H9 (cell line): ENCODE measurements around the gene CDC25A. TPM values are rescaled to one million over a fixed set of nuclear protein-coding genes. Genes with fewer than 3 reads are reported as not detected.

ENCODE experiments used
- DNase-seq: peaks from one replicate; pipeline ENCODE4 v3.0.0-alpha.2; 2017
- H2AFZ ChIP-seq: one replicate; pipeline ENCODE4 v1.6.1; 2013; ENCODE audit warnings: mild to moderate bottlenecking, low read length, control low read depth, moderate library complexity
- H2AK5ac ChIP-seq: 2 replicates; pipeline ENCODE4 v1.6.1; 2013; ENCODE audit warnings: low read length, control low read depth, mixed read lengths; ENCODE audit not compliant: insufficient read length
- H2BK120ac ChIP-seq: one replicate; pipeline ENCODE4 v1.6.1; 2013; ENCODE audit warnings: low read depth, mild to moderate bottlenecking, low read length, control low read depth, inconsistent platforms; ENCODE audit not compliant: poor library complexity, severe bottlenecking
- H2BK12ac ChIP-seq: 2 replicates; pipeline ENCODE4 v1.6.1; 2013; ENCODE audit warnings: low read length, control low read depth, mixed read lengths, low read depth; ENCODE audit not compliant: insufficient read length
- H2BK15ac ChIP-seq: 2 replicates; pipeline ENCODE4 v1.6.1; 2013; ENCODE audit warnings: low read depth, low read length, control low read depth
- H2BK20ac ChIP-seq: one replicate; pipeline ENCODE4 v1.6.1; 2013; ENCODE audit warnings: low read depth, mild to moderate bottlenecking, low read length, control low read depth, inconsistent platforms; ENCODE audit not compliant: poor library complexity, severe bottlenecking
- H2BK5ac ChIP-seq: 2 replicates; pipeline ENCODE4 v1.6.1; 2013; ENCODE audit warnings: low read length, control low read depth, mixed read lengths; ENCODE audit not compliant: insufficient read length
- H3K14ac ChIP-seq: 2 replicates; pipeline ENCODE4 v1.6.1; 2013; ENCODE audit warnings: low read length, control low read depth; ENCODE audit not compliant: insufficient read depth
- H3K18ac ChIP-seq: 2 replicates; pipeline ENCODE4 v1.6.1; 2013; ENCODE audit warnings: low read depth, mild to moderate bottlenecking, mixed read lengths, low read length, control low read depth; ENCODE audit not compliant: insufficient read length
- H3K23ac ChIP-seq: 2 replicates; pipeline ENCODE4 v1.6.1; 2013; ENCODE audit warnings: low read length, control low read depth, mixed read lengths, low read depth; ENCODE audit not compliant: insufficient read length
- H3K23me2 ChIP-seq: 2 replicates; pipeline ENCODE4 v1.6.1; 2013; ENCODE audit warnings: low read depth, mild to moderate bottlenecking, mixed read lengths, low read length, control low read depth; ENCODE audit not compliant: insufficient read length, poor library complexity, severe bottlenecking
- H3K27ac ChIP-seq: 2 replicates; pipeline ENCODE4 v1.5.1; 2013; ENCODE audit warnings: low read length, control low read depth, mixed read lengths, low read depth; ENCODE audit not compliant: insufficient read length
- H3K27me3 ChIP-seq: 2 replicates; pipeline ENCODE4 v1.6.1; 2013; ENCODE audit warnings: low read length, control low read depth, inconsistent platforms; ENCODE audit not compliant: insufficient read depth
- H3K4ac ChIP-seq: 2 replicates; pipeline ENCODE4 v1.6.1; 2013; ENCODE audit warnings: low read depth, mild to moderate bottlenecking, control low read depth, inconsistent platforms, low read length, moderate library complexity
- H3K4me1 ChIP-seq: 2 replicates; pipeline ENCODE4 v1.6.1; 2013; ENCODE audit warnings: low read length, control low read depth, inconsistent platforms; ENCODE audit not compliant: insufficient read depth
- H3K4me2 ChIP-seq: 2 replicates; pipeline ENCODE4 v1.6.1; 2013; ENCODE audit warnings: low read length, control low read depth, mixed read lengths; ENCODE audit not compliant: insufficient read length, insufficient read depth
- H3K56ac ChIP-seq: 2 replicates; pipeline ENCODE4 v1.6.1; 2013; ENCODE audit warnings: low read depth, mild to moderate bottlenecking, mixed read lengths, low read length, control low read depth; ENCODE audit not compliant: insufficient read length
- H3K79me1 ChIP-seq: 2 replicates; pipeline ENCODE4 v1.6.1; 2013; ENCODE audit warnings: low read depth, mild to moderate bottlenecking, moderate library complexity, low read length, control low read depth, inconsistent platforms; ENCODE audit not compliant: insufficient read depth, poor library complexity, severe bottlenecking
- H3K79me2 ChIP-seq: 2 replicates; pipeline ENCODE4 v1.6.1; 2013; ENCODE audit warnings: low read length, control low read depth, inconsistent platforms; ENCODE audit not compliant: insufficient read depth
- H3K9ac ChIP-seq: 2 replicates; pipeline ENCODE4 v1.6.1; 2013; ENCODE audit warnings: low read length, control low read depth, mixed read lengths; ENCODE audit not compliant: insufficient read length; ENCODE audit errors: extremely low read depth
- H3K9me3 ChIP-seq: one replicate; pipeline ENCODE4 v1.6.1; 2013; ENCODE audit warnings: low read depth, low read length, inconsistent platforms; ENCODE audit not compliant: control insufficient read depth
- H3T11ph ChIP-seq: one replicate; pipeline ENCODE4 v1.6.1; 2013; ENCODE audit warnings: mild to moderate bottlenecking, low read length, control low read depth, inconsistent platforms
- H4K20me1 ChIP-seq: one replicate; pipeline ENCODE4 v1.6.1; 2013; ENCODE audit not compliant: control insufficient read depth, insufficient read length, insufficient read depth
- H4K5ac ChIP-seq: 2 replicates; pipeline ENCODE4 v1.6.1; 2013; ENCODE audit warnings: low read depth, mild to moderate bottlenecking, mixed read lengths, low read length, control low read depth; ENCODE audit not compliant: insufficient read length
- H4K8ac ChIP-seq: replicated peaks from 2 replicates; pipeline ENCODE4 v1.6.1; 2013; ENCODE audit warnings: low read length, control low read depth, mixed read lengths, low read depth; ENCODE audit not compliant: insufficient read length
- H4K91ac ChIP-seq: 2 replicates; pipeline ENCODE4 v1.6.1; 2013; ENCODE audit warnings: low read depth, mild to moderate bottlenecking, moderate library complexity, mixed read lengths, low read length, control low read depth; ENCODE audit not compliant: insufficient read length
- H3K27ac Mint-ChIP-seq, 3 experiments: 2 replicates in 2 of 3; 3 replicates in 1 of 3; pipeline ENCODE4 v1.8.0; 2020 to 2021; ENCODE audit warnings: mixed read lengths in 3 of 3, mild to moderate bottlenecking in 1 of 3, moderate library complexity in 1 of 3
- H3K27me3 Mint-ChIP-seq: 2 replicates; pipeline ENCODE4 v1.8.0; 2021; ENCODE audit warnings: low read depth, mild to moderate bottlenecking, moderate library complexity, mixed read lengths
- H3K36me3 Mint-ChIP-seq, 3 experiments: 2 replicates in 2 of 3; 3 replicates in 1 of 3; pipeline ENCODE4 v1.8.0; 2020 to 2021; ENCODE audit warnings: low read depth in 3 of 3, mixed read lengths in 3 of 3; ENCODE audit not compliant: insufficient read depth in 1 of 3
- H3K4me1 Mint-ChIP-seq, 2 experiments: 2 replicates each; pipeline ENCODE4 v1.8.0; 2020; ENCODE audit warnings: mixed read lengths in 2 of 2
- H3K4me3 Mint-ChIP-seq, 2 experiments: 2 replicates in 1 of 2; 3 replicates in 1 of 2; pipeline ENCODE4 v1.8.0; 2020 to 2021; ENCODE audit warnings: mild to moderate bottlenecking in 2 of 2, mixed read lengths in 2 of 2, moderate library complexity in 1 of 2
- H3K9me3 Mint-ChIP-seq, 2 experiments: 2 replicates in 1 of 2; 3 replicates in 1 of 2; pipeline ENCODE4 v1.8.0; 2020; ENCODE audit warnings: mild to moderate bottlenecking in 2 of 2, mixed read lengths in 2 of 2, moderate library complexity in 1 of 2
- CTCF ChIP-seq: fragments of 200-600 bp; sonication (generic); conservative IDR thresholded peaks from 3 replicates; pipeline ENCODE4 v1.8.0; 2021; ENCODE audit warnings: antibody characterized with exemption, mild to moderate bottlenecking
- WGBS: extraction: QIAGEN DNeasy Blood & Tissue Kit; methylation state at CpG from one replicate; pipeline ENCODE4 v1.1.7; 2013; ENCODE audit warnings: missing lambda C conversion rate, low lambda C conversion rate, mixed read lengths; ENCODE audit not compliant: insufficient read length; ENCODE audit errors: extremely low coverage; 5-methylcytosine and 5-hydroxymethylcytosine counted together
- total RNA-seq: library from RNA; stranded (reverse); gene quantifications from 2 replicates; pipeline ENCODE4 v1.2.1, GENCODE V29; 2021

The CDC25A gene
- total RNA-seq, 1 experiment from 2014 or later, result 83.3 TPM

- no peak overlapping the region for H3T11ph ChIP-seq
- H3K79me2 ChIP-seq, result no peaks in the 10 kb centered on the region
- H3K23ac ChIP-seq, result no peak overlapping the region
- H3K4me2 ChIP-seq, result no peak overlapping the region
- H4K5ac ChIP-seq, result no peak overlapping the region
- H2BK12ac ChIP-seq, result no peak overlapping the region
- no peaks in the 10 kb centered on the region for H3K9me3 ChIP-seq
- no peaks in the 10 kb centered on the region for H4K20me1 ChIP-seq
- no peaks in the 10 kb centered on the region for H3K27me3 ChIP-seq
- DNase-seq, result no peak
- H2BK120ac ChIP-seq, result no peak overlapping the region
- no peak overlapping the region for H2BK5ac ChIP-seq
- H3K4me1 ChIP-seq, result no peaks in the 10 kb centered on the region
- H3K23me2 ChIP-seq, result no peaks in the 10 kb centered on the region
- no peak for TF ChIP-seq CTCF
- H2BK20ac ChIP-seq, result no peak overlapping the region
- H4K8ac ChIP-seq, result no peak overlapping the region
- H3K9ac ChIP-seq, result no peak overlapping the region
- no peaks in the 10 kb centered on the region for H3K9me3 Mint-ChIP-seq
- peaks cover 30% of the 10 kb centered on the region for H3K27me3 Mint-ChIP-seq
- H3K4me3 Mint-ChIP-seq, result no peak overlapping the region
- no peak overlapping the region for H3K27ac Mint-ChIP-seq
- no peaks in the 10 kb centered on the region for H3K79me1 ChIP-seq
- no peak overlapping the region for H2AFZ ChIP-seq
- peaks cover 2 to 7% of the 10 kb centered on the region in 2 experiments; a peak in 1 of 4 replicates for H3K4me1 Mint-ChIP-seq
- H3K36me3 Mint-ChIP-seq, result no peaks in the 10 kb centered on the region
- H3K18ac ChIP-seq, result no peak overlapping the region
- no peak overlapping the region for H3K14ac ChIP-seq
- H3K56ac ChIP-seq, result no peak overlapping the region
- no peak overlapping the region for H3K4ac ChIP-seq
- no peak overlapping the region for H3K27ac ChIP-seq
- no peak overlapping the region for H2BK15ac ChIP-seq
- no peak overlapping the region for H4K91ac ChIP-seq
- H2AK5ac ChIP-seq, result no peak overlapping the region
- no CpG with 5 or more reads among the region's 3 CpGs for WGBS
Measured at GRCh38 chr3:48225587-48225986, 37.4 kb upstream of the CDC25A start.
